Gastrocnemius medialis (tissue), 4 donors: ENCODE results near the gene GLOD4.

ENCODE experiments used
- CTCF ChIP-seq, 5 experiments: fragments of 450-650 bp in 3 of 5; fragments of 200-600 bp in 2 of 5; sonication (generic) in 2 of 5; IDR thresholded peaks in 4 of 5; conservative IDR thresholded peaks in 1 of 5; 1 replicate in 4 of 5; 2 replicates in 1 of 5; pipeline ENCODE4 v1.5.1; 2016 to 2019; ENCODE audit warnings: antibody characterized with exemption in 5 of 5, mild to moderate bottlenecking in 3 of 5, moderate library complexity in 3 of 5
- POLR2A ChIP-seq, 2 donors: fragments of 450-650 bp; IDR thresholded peaks; one replicate each; pipeline ENCODE4 v1.6.1; 2017; ENCODE audit warnings: antibody characterized with exemption in 2 of 2, mild to moderate bottlenecking in 2 of 2, moderate library complexity in 2 of 2

- no peak for TF ChIP-seq CTCF (IDR thresholded peaks at IDR 0.05 in 4 of 5, conservative IDR thresholded peaks at IDR 0.05 in 1 of 5)
- TF ChIP-seq POLR2A (IDR thresholded peaks at IDR 0.05): no peak
Measured at GRCh38 chr17:773016-773415, 9.1 kb downstream of the GLOD4 start.
